GM12878 (cell line): ENCODE results near the gene IFNGR2. TPM values are rescaled to one million over a fixed set of nuclear protein-coding genes. Genes with fewer than 3 reads are reported as not detected.
A peak's percentile ranks its signal among the peaks of the same experiment; 100 is the strongest.

Experiments used
- ATAC-seq: fragments of 200-7000 bp; cut with Tn5 transposase; 3 replicates; pipeline ENCODE4 v1.9.1; 2020; ENCODE audit warnings: mild to moderate bottlenecking, moderate library complexity
- BruUV-seq: library from RNA; stranded (reverse); fragments of 400-500 nt; replicated peaks from 2 replicates; lab custom pipeline; 2021; lab: Mats Ljungman, UMichigan
- CTCF ChIA-PET: fragments of 300-600 bp; sonication (Branson Sonifier 250); formaldehyde crosslinking; extraction: SDS; loops from one replicate; lab custom pipeline; 2021; ENCODE audit warnings: inconsistent platforms; lab: Yijun Ruan, JAX
- POLR2A ChIA-PET: fragments of 350-600 bp; formaldehyde crosslinking; extraction: SDS; loops from one replicate; lab custom pipeline; 2021; ENCODE audit warnings: inconsistent platforms; lab: Charles Lee
- RAD21 ChIA-PET: fragments of 300-600 bp; sonication (Branson Sonifier 250); formaldehyde crosslinking; loops from one replicate; lab custom pipeline; 2023; ENCODE audit warnings: antibody characterized with exemption; ENCODE audit not compliant: unreplicated experiment; lab: Charles Lee
- SMC1A ChIA-PET: fragments of 300-600 bp; sonication (Branson Sonifier 250); formaldehyde crosslinking; loops from one replicate; lab custom pipeline; 2023; ENCODE audit not compliant: unreplicated experiment, uncharacterized antibody; lab: Charles Lee
- DNase-seq: peaks from one replicate; pipeline ENCODE4 v3.0.0-alpha.2; 2011; ENCODE audit warnings: low read depth, low spot score
- FAIRE-seq: peaks from 3 replicates; lab custom pipeline; 2011; peaks lifted over from hg19 to GRCh38; lab: Jason Lieb, UNC
- H2AFZ ChIP-seq: 2 replicates; pipeline ENCODE4 v1.6.0; 2011; ENCODE audit warnings: low read depth, low read length, control low read depth; ENCODE audit not compliant: control insufficient read depth
- H3K27ac ChIP-seq: 2 replicates; pipeline ENCODE4 v1.5.1; 2011; ENCODE audit warnings: control low read depth; ENCODE audit not compliant: control insufficient read depth, insufficient read depth
- H3K27me3 ChIP-seq, 2 experiments: replicated peaks in 1 of 2; 2 replicates each; pipeline versions ENCODE4 v1.6.0 to v1.6.1; 2011; ENCODE audit warnings: low read length in 1 of 2; ENCODE audit not compliant: control insufficient read depth in 2 of 2, insufficient read depth in 2 of 2
- H3K36me3 ChIP-seq, 2 experiments: 2 replicates each; pipeline ENCODE4 v1.5.1; 2011; ENCODE audit warnings: low read length in 1 of 2; ENCODE audit not compliant: control insufficient read depth in 2 of 2, insufficient read depth in 2 of 2
- H3K4me1 ChIP-seq: 2 replicates; pipeline ENCODE4 v1.6.1; 2011; ENCODE audit warnings: mild to moderate bottlenecking, low read length, moderate library complexity, mixed read lengths; ENCODE audit not compliant: control insufficient read depth, insufficient read depth
- H3K4me2 ChIP-seq: 2 replicates; pipeline ENCODE4 v1.6.0; 2011; ENCODE audit warnings: control low read depth; ENCODE audit not compliant: control insufficient read depth, insufficient read depth
- H3K4me3 ChIP-seq: fragments of 200-600 bp; sonication (generic); 2 replicates; pipeline ENCODE4 v1.5.1; 2016
- H3K79me2 ChIP-seq: 2 replicates; pipeline ENCODE4 v1.6.0; 2011; ENCODE audit warnings: low read length; ENCODE audit not compliant: control insufficient read depth, insufficient read depth
- H3K9ac ChIP-seq: 2 replicates; pipeline ENCODE4 v1.8.0; 2011; ENCODE audit warnings: low read length, control low read depth, mixed read lengths; ENCODE audit not compliant: control insufficient read depth, insufficient read depth
- H3K9me3 ChIP-seq: replicated peaks from 3 replicates; pipeline ENCODE4 v1.5.1; 2011; ENCODE audit warnings: mild to moderate bottlenecking, low read length; ENCODE audit not compliant: control insufficient read depth, insufficient read depth
- H4K20me1 ChIP-seq: 2 replicates; pipeline ENCODE4 v1.6.0; 2011; ENCODE audit not compliant: control insufficient read depth, insufficient read depth
- CBX3 ChIP-seq: fragments of 200-600 bp; sonication (generic); IDR thresholded peaks from 2 replicates; pipeline ENCODE4 v1.6.1; 2016; ENCODE audit warnings: low read depth, borderline replicate concordance
- FOS ChIP-seq: IDR thresholded peaks from 3 replicates; pipeline ENCODE4 v1.6.1; 2011; ENCODE audit warnings: borderline replicate concordance; ENCODE audit not compliant: insufficient read length; ENCODE audit errors: extremely low read depth
- KAT2A ChIP-seq: conservative IDR thresholded peaks from 2 replicates; pipeline ENCODE4 v1.6.1; 2011; ENCODE audit warnings: low read depth, low read length; ENCODE audit not compliant: control insufficient read depth
- NBN ChIP-seq: fragments of 450-650 bp; IDR thresholded peaks from 2 replicates; pipeline ENCODE4 v1.6.1; 2016
- POLR2A ChIP-seq: IDR thresholded peaks from 2 replicates; pipeline ENCODE4 v1.6.1; 2011; ENCODE audit warnings: low read depth, mild to moderate bottlenecking, low read length
- WGBS: methylation state at CpG from one replicate; pipeline ENCODE4 v1.1.6; 2016; ENCODE audit warnings: low lambda C conversion rate; ENCODE audit not compliant: insufficient replicate concordance, insufficient coverage; ENCODE audit errors: missing lambda C conversion rate; 5-methylcytosine and 5-hydroxymethylcytosine counted together
- in situ Hi-C: fragments of 300-500 bp; cut with MboI; formaldehyde crosslinking; loops from 9 replicates; pipeline ENCODE4 v1.14.3; 2018; ENCODE audit warnings: mixed read lengths
- intact Hi-C: fragments of 100-400 bp; cut with micrococcal nuclease; formaldehyde crosslinking; loops from one replicate; pipeline ENCODE4 v1.14.2; 2022; ENCODE audit not compliant: unreplicated experiment
- polyA plus RNA-seq, 11 experiments: library from polyadenylated mRNA; depleted of rRNA in 4 of 11; unstranded in 6 of 11; stranded (reverse) in 5 of 11; fragments of >200 nt; fragmentation: Nextera tagmentation in 4 of 11; fragmentation: Illumina TruSeq in 1 of 11; extraction: Ambion mirVana in 4 of 11; extraction: Trizol in 1 of 11; gene quantifications; 1 replicate in 1 of 11; 2 replicates in 10 of 11; pipeline versions ENCODE4 v1.2.1 to v1.2.3, GENCODE V29; 2011 to 2016; ENCODE audit warnings: inconsistent platforms in 2 of 11, missing spikeins in 2 of 11, low read depth in 1 of 11
- total RNA-seq, 4 experiments: library from RNA; depleted of rRNA in 3 of 4; stranded (reverse); fragments of >200 nt in 3 of 4; fragmentation: Illumina TruSeq in 1 of 4; extraction: Trizol in 1 of 4; gene quantifications; 2 replicates each; pipeline versions ENCODE4 v1.2.1 to v1.2.3, GENCODE V29; 2013 to 2021

Gene IFNGR2
- total and polyA plus RNA-seq, 10 of the 15 experiments (the other 5 are each of a cell fraction or from before 2014, with no cell fraction given), result 23.6 to 98.8 (median 77.0) TPM

DNA sequence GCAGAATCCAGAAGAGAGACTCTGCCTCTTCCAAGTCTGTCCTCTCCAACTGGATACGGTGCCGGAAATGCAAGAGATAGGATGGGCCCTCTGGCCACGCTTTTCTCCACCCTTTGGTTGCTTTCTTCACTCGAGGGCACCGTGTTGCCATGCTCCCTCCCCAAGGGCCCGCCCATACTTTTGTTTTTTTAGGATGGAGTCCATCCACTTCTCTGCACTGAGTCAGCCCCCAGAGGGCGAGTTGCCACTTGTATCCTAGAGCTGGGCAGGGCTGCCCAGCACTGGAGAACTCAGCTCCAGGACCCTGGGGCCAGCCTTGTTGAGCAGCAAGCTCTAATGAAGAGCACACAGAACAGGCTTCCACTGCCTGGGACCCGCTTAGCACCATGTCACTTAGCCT lies 25.5 kb downstream of the IFNGR2 start (continued):
- TF ChIP-seq KAT2A, result no peak
- no peak for TF ChIP-seq NBN
- no peak for TF ChIP-seq CBX3

DNA sequence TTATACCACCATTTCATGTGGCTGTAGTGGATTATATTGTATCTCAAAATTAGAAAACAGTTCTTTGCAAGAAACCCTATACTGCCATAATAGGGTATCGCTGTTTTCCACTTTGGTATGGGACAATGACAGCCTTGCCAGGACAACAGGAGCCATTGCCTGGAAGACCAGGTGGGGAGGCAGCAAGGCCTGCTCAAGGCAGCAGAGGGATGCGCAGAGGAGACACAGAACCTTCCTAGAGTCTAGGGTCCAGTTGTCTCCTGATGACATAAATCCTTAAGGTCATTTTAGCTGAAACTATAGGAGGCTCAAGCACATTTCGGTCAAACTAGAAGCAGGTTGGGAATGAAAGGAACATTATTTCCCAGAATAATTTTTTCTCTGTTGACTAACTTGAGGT lies 27.6 kb downstream of the IFNGR2 start:
- intact Hi-C loops, result no loop called here
- SMC1A ChIA-PET, result interaction anchor here (0.8 to 4.7 kb wide), 6 partner anchors 12 to 84 kb away, joined by 3 to 29 read pairs (median 6); no protein-coding TSS in a partner anchor
- 82% methylated on average over 3 of the region's 3 CpGs for WGBS
- Histone ChIP-seq H3K9ac (no peak overlapping the region), H3K4me1 (peaks cover 41% of the 10 kb centered on the region)
- DNase-seq, result no peak
- TF ChIP-seq FOS, result no peak
- peak; percentile 52 for TF ChIP-seq POLR2A
- TF ChIP-seq, all 136 proteins: peak for 1
- in situ Hi-C loops, result no loop called here
- Histone ChIP-seq H3K79me2 (no peaks in the 10 kb centered on the region; the same call in 1 of the 2 replicates), H3K36me3 (peaks cover 34 to 57% of the 10 kb centered on the region in 2 experiments), H3K4me2 (no peak overlapping the region), H3K4me3 (no peak overlapping the region), H4K20me1 (no peaks in the 10 kb centered on the region), H3K27ac (no peak overlapping the region), H3K27me3 (no peaks in the 10 kb centered on the region), H2AFZ (no peak overlapping the region), H3K9me3 (no peaks in the 10 kb centered on the region)
- FAIRE-seq (no peak), ATAC-seq (no peak)
- ChIA-PET CTCF (interaction anchor here (1.2 to 1.7 kb wide), 2 partner anchors 15 to 234 kb away, joined by 3 to 6 read pairs; no protein-coding TSS in a partner anchor), POLR2A (interaction anchor here (1.4 to 2.7 kb wide), 2 partner anchors 14 to 25 kb away, joined by 4 to 13 read pairs; no protein-coding TSS in a partner anchor), RAD21 (interaction anchor here (1.9 kb wide), 1 partner anchor 70 kb away, joined by 14 read pairs; no protein-coding TSS in a partner anchor)
- no TSS peak for BruUV-seq
